Activated CD4-positive, CD25-positive, alpha-beta regulatory T cell (primary cell): ENCODE measurements around the gene TAF8.
"Not testable (repeated sequence)": the region's sequence is repeated elsewhere in the genome, so short reads cannot be mapped to it uniquely, and the experiment has no call there.

Experiments
- DNase-seq, 4 experiments: peaks; one replicate each; lab custom pipeline; 2025; lab: John Stamatoyannopoulos, UW

Gene TAF8

DNA sequence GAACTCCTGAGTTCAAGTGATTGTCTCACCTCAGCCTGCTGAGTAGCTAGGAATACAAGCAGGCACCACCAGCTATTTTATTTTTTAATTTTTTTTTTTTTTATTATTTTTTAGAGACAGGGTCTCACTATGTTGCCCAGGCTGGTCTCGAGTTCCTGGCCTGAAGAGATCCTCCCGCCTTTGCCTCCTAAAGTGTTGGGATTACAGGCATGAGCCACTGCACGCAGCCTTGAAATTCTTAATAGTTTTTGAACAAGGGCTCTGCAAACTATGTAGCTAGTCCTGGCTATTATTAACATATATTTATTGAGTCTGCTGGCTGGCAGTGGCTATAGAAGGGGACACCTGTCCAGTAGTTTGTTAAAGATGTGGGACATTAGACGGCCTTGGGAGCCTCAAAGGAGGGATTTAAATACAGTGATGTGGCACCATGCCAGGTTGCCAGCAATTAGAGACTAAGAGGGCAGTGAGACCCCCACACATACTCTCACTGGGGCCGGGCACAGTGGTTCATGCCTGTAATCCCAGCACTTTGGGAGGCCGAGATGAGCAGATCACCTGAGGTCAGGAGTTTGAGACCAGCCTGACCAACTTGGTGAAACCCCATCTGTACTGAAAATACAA lies 21.1 kb upstream of the TAF8 start:
- DNase-seq, result no peak

DNA sequence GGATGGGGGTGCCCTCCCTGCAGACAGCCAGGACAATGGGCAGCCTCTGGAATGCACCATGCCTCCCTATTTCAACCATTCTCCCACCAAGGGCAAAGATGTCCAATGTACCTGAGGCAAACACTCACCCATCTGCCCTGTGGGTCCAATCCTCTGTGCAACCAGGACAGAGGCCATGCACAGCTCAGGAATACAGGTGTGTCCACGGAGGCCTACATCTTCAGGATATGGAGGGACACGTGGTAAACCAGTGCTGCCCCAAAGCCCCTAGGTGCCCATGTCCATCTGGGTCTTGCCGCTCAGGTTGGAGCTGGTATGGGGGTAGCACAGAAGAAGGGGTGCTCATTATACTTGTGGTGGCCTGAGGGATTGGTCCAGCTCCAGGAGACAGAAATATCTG lies 20.4 kb upstream of the TAF8 start:
- no peak for DNase-seq

DNA sequence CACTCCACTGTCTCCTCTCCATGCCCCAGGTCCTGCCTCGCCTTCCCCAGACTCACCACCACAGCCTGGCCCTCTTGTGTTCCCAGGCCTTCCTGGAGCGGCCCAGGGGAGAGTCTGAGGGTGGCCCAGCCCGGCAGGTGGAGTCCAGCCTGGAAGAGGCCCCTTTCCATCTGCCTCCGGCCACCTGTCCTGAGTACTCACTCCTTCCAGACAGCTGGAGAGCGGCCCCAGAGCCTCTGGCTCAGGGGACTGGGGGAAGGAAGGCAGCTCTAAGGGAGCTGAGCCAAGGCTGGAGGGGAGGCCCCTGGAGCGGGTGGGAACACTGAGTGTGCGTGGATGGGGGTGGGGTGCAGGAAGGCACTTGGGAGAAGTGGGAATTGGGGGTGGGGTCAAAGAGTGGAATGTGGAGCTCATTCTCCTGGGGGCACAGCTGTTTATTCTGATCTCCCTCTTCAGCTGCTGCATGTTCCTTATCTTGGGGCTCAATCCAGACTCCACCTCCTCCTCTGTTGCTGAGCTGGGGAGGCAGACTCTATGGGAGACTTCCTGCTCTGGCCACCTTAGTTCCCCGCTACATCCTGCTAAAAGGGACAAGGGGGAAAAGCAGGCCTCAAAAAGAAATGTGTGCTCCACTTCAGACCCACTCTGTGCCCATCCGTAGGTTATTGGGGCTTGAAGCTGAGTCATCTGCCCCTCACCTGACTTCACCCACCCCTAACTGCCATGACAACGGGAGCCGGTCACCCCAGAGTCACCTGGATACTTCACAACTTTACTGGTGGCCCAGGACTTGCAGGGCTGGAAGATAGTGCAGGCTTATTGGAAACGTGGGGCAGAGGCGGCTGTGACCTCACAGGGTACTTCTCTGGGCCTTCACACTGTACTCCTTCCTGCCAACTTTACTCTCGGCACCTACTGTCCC lies 19.5 kb upstream of the TAF8 start:
- DNase-seq, result no peak

DNA sequence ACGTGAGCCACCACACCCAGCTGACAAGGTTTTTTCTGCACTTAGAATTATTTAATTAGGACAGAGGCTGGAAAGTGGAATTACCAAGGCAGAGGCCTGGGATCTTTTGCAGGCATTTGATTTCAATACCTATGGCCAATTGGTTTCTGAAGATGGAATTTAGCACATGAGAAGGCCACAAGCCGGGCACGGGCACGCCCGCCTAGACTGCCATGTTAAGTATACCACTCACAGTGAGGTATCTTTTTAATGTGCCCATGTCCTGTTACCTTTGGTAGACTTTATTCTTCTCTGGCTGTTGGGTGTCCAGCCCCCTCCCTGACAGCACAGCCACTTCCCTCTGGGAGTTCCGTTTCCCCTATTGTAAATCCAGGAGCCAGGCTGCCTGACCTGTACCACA lies 18.0 kb upstream of the TAF8 start:
- DNase-seq, result no peak

DNA sequence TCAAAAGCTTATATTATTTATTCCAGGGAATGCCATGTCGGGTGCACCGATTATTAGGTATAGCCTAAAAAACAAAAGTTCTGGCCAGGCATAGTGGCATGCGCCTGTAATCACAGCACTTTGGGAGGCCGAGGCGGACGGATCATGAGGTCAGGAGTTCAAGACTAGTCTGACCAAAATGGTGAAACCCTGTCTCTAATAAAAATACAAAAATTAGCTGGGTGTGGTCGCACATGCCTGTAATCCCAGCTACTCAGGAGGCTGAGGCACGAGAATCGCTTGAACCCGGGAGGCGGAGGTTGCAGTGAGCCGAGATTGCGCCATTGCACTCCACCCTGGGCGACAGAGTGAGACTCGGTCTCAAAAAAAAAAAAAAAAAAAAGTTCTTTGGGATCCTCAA lies 12.7 kb upstream of the TAF8 start:
- not testable (repeated sequence) for DNase-seq

DNA sequence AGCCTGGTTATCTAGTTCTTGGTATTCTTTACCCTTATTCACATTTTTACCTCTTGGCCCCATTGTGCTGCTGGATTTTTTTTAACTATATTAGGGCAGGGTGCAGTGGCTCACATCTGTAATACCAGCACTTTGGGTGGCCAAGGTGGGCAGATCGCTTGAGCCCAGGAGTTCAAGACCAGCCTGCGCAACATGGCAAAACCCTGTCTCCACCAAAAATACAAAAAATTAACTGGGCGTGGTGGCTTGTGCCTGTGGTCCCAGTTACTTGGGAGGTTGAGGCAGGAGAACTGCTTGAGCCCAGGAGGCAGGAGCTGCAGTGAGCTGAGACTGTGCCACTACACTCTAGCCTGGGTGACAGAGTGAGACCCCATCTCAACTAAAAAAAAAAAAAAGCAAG lies 12.2 kb upstream of the TAF8 start:
- DNase-seq, result no peak

DNA sequence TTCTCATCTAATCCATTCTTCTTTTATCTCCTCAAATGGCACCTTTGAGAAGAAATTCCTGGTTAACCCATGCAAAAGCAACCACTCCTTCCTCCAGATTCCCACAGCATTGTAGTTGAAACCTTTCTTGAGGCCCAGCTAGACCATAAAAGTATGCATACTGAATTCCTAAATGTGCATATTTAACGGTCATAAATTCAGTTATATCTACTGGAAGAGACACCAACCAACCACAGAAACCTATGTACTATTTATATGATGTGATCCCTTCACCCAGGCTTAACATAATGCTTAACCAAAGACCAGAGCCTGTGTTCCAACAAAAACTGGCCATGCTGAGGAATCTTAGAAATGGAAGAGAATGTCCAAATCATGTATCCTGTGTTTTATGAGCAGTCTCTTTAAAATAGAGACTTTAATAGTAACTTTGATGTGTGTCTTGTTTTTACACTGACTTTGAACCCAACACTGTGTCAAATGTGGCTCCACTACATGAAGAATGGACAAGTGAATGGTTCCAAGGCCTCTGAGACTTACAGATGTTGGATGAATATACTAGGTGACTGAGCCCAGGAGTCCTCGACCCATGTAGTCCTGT lies 11.4 kb upstream of the TAF8 start:
- no peak for DNase-seq

DNA sequence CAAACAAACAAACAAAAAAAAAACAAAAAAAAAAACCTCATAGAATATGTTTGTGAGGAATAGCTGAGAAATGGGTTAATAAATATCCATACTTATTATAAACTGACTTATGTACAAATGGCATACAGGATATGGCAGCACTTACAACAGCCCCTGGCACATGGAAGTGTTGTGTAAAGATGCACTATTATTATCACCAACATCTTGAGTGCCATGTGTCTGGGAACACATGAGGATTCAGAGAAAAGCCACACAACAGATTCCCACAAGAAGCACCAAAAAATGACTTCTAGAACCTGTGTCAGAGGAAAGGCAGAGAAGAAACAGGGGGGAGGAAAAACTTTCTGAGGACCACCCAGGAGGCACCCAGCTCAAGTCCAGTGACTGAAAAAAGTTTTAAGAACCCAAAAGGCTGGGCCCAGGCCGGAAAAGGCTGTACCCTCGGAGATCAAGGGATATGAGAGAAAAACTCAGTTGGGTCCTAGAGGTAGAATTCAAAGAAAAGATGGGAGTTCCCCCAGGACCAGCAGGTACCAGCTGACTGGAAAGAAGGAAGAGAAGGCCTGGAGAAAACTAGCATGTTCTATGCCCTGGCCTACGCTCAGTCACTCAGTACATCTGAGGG lies 9.4 kb upstream of the TAF8 start:
- DNase-seq, result no peak

DNA sequence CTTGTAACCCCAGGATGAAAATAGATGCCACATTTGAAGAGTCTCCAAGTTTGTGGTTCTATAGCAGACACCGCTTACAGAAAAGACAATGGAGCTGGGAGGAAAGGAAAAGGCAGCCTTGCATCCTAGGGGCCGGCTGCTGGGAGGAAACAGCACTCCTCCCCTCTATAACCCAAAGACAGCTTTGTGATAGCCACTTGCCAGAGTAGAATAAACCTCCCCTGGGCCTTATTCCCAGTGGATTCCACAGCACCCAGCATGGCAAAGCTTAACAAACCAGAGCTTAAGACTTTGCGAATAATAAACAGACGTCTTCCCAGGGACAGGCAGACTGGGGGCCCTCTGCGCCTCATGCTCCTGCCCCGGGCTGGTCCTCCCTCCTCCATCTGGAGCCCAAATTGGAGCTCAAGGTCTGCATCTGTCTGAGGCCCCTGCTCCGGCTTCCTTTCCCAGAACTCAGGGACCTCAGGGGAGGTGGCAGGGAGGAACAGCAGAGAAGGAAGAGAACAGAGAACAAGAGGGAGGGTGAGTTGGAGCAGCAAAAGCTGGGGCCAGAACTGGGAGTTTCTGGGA lies 8.8 kb upstream of the TAF8 start:
- DNase-seq, result no peak

DNA sequence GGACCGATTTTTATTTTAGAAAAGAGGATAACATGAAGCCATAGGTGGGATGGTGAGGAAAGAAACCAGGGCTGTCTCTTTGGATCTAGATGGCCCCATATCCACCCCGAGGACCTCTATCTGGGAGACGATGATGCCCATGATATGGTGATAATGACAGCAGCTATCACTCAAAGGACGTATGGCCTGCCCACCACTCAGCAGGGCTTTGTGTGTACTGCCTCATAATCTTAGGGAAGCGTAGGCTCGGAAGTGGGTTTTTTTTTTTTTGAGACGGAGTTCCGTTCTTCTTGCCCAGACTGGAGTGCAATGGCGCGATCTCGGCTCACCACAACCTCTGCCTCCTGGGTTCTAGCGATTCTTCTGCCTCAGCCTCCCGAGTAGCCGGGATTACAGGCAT lies 8.2 kb upstream of the TAF8 start:
- no peak for DNase-seq

DNA sequence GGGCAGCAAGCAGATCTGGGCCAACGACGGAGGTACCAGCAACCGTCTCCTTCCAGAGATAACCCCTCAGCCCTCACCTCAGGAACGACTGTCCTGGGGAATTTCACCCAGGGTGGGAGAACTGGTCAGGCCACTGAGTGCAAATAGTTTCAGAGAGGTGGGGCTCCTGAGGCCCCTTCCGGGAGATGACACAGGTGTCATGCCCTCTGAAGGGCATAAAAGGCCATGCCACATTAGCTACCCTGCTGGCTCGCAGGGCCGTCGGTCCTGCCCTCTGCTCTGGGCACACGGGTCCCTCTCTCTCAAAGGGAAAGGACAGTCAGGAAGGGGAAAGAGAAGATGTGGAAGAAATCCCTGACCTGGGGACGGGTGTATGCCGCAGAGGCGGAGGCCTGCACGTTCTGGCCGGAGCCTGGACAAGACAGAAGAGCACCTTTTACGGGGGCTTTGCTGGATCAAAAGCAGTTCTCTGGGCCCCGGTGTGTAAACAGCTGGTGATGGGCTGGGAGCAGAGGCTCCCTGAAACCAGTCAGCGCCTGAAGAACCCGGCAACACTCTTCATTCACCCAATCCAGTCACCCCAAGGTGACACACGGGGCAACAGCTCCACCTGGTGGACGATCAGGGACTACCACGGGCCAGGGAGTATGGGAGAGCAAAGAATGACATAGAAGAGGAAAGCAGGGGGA lies 6.4 kb upstream of the TAF8 start:
- DNase-seq, result peak; percentile 78 to 96 (median 86)

DNA sequence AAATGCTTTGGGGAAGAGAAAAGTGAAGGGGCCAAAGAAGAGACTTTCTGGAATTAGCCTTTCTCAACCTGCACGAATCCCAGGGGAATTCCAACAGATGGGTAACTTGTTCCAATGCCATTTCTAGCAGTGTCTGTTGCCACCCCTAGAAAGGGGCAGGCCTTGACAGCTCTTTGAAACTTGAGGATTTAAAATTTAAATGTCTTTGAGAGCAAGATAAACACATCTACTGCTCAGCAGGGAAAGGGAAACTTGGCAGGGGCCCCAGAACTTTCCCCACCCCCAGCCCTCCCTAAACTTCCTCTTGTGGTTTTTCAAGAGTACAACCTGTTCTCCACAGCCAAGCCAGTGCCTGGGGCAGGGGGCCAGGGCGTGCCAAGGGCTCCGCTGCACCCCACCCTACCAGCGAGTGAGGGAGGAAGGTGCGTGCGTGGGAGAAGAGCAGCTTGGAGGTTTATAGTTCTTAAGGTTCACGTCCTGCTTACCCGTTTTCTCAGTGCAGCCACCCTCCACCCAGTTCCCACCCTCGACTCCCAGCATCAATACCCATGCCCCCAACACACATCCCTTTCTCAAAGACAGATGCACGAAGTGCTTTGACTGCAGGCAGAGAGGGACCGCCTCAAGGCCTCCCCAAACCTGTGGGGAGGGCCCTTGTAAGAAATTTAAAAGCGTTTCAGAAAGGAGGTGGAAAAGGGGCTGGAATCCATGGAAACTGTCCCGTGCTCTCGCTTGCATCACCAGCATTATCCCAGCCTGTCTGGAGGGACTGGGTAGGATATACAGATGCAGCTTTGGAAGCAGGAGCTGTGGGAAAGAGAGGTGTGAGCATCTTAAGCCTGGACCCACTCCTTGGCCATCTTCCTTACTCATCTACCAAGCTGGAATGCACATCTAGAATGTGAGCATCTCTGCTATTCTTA lies 4.5 kb upstream of the TAF8 start:
- peak in 2 of 4 experiments; percentile 21 to 43 for DNase-seq

DNA sequence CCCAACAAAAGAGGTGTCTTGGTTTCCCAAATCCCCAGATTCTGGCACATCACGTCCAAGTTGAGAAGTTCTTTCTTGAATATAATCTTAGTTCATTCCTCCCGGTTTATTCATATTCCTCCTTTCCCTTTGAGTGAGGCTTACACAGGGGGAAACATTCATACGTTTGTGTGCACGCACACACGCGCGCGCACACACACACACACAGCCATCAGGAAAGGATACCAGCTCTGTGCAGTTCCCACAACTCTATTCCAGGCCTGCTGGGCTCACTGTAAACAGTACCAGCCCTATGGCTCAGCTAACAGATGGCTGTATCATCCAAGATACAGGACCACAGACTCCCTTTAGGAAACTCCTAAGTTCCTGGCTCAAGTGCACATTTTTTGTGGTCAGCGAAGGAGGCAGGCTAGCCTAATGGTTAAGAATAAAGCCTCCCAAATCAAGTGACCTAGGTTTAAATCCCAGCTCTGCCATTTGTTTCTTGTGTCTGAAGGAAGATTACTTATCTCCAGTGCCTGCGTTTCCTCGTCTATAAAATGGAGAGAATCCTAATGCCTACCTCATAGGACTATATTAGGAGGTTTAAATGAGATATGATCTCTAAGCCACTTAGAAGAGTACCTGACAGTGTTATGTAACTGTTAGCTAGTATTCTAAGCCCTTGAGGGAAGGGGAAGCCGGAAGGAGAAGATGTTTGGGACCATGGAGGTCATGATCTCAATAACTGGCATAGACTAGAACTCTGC lies 3.7 kb upstream of the TAF8 start:
- no peak for DNase-seq

DNA sequence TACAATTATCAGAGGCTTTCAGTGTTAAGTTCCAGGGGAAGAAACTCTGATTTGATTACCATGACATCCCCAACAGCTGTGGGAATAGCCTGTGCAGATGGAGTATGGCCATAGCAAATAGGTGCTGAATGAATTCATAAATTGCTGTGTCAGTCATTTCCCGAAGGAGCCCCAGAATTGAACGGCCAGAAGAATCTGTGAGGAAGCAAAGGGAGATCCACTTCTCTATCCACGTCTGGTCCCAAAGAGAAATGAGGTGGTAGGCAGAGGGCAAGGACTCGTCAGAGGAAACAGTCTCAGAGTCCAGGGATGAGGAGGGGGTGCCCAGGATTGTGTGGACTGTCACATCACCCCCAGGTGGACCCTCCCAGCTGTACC lies 3.1 kb upstream of the TAF8 start:
- DNase-seq, result no peak

DNA sequence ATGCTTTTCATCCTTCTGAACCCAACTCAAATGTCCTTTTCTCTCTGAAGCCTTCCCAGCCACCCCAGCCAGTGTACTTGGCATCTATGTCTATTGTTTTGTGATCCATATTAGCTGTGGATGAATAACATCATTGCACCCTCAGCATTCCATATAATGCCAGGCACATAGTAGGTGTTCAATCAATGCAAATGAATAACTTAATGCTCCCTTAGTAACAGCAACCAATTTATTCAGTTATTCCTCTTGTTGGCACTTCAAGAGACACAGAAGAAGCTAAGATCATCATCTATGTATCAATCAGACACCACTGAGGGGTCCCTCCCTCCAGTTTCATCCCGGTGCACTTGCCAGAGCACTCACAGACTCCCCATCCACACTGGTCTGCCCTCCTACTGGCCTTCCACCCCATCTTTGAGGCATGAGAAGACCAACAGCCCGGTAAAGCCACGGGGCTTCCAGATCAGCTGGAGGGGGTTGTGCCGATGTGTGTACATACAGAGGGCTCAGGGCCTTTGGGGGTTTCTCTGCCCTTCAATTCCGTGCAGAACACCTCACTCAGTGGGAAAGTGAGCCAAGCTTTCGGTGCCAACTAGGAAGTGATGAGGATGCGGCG lies 2.4 kb upstream of the TAF8 start:
- no peak for DNase-seq

DNA sequence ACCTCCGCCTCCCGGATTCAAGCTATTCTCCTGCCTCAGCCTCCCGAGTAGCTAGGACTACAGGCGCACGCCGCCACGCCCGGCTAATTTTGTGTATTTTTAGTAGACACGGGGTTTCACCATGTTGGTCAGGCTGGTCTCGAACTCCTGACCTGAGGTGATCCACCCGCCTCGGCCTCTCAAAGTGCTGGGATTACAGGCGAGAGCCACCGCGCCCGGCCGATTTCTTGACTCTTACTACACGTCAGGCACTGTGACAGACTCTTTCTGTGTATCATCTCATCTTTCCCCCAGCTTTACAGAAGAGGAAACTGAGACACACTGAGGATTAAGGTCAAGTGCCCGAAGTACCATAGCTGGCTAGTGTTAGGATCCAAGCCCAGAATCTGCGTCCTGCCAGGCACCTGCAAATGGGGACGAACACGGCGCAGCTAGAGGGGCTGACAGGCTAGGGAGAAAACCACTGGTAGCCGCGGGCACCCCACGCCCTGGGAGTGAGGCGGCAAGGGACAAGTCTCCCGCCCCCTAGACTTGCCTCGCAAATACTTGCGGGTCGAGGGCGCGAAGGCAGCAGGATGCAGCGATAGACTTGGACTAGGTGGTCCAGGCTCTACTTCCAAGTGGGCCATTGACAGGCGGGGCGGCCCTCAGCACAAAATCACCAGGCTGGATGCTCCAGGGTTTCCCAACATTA lies 1.1 kb upstream of the TAF8 start:
- DNase-seq, result no peak

DNA sequence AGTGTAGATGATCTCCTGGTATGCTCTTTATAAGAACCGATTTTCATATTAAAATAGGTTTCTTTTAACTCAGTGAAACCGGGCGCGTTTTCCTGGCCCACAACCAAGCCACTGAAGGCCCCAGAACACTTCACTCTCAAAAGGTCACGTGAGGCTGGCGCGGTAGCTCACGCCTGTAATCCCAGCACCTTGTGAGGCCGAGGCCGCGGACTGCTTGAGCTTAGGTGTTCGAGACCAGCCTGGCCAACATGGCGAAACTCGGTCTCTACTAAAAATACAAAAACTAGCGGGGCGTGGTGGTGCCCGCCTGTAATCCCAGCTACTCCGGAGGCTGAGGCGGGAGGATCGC lies 402 bp upstream of the TAF8 start:
- DNase-seq, result no peak

DNA sequence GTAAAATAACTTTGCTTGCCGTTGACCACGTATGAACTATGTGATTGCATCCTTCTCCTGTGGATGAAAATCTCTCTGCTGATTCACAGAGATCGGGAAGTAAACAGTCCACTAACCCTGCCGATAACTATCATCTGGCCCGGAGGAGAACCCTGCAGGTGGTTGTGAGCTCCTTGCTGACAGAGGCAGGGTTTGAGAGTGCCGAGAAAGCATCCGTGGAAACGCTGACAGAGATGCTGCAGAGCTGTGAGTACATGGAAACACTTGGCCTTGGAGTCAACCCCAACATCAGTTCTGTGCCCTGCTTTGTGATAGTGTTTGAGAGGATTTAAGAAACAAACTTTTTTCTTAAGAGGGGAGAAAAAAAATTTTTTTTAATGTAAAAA lies 937 bp downstream of the TAF8 start:
- no peak for DNase-seq

DNA sequence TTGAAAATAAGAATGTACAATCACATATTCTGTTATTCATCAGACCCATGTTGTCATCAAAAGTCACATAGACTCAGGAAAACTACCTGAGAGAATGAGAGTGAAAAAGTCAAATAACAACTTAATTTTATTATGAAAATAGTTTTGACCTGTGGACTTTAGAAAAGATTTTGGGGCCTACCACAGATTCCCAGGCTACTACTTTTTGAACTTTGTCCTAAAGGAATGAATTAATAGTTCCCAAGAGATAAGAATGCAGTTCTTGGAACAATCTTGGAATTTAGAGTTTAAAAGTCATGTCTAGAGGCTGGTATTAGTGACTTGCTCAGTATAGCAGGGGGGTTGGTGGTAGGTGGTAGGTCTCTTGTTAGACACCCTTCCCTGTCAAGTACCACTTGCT lies 3.3 kb downstream of the TAF8 start:
- DNase-seq, result no peak
